HG03460 (cell line): Measurements from ENCODE around the gene MAST4.
A peak's percentile ranks its signal among the peaks of the same experiment; 100 is the strongest.
"Not testable (repeated sequence)": the region's sequence is repeated elsewhere in the genome, so short reads cannot be mapped to it uniquely, and the experiment has no call there.

Experiments used
- ATAC-seq: cut with Tn5 transposase; IDR thresholded peaks from one replicate; pipeline ENCODE4 v1.9.1; 2021; ENCODE audit not compliant: unreplicated experiment

Gene MAST4

GRCh38 chr5:66694036-66694435, 97.8 kb downstream of the MAST4 start:
- ATAC-seq = no peak

GRCh38 chr5:66695840-66696239, 99.6 kb downstream of the MAST4 start:
- not testable (repeated sequence) for ATAC-seq

GRCh38 chr5:66697796-66698564, 101.8 kb downstream of the MAST4 start:
- ATAC-seq = no peak

GRCh38 chr5:66701244-66701643, 105.1 kb downstream of the MAST4 start:
- ATAC-seq = peak; percentile 65

GRCh38 chr5:66702426-66702825, 106.2 kb downstream of the MAST4 start:
- ATAC-seq = no peak

- no peak for ATAC-seq
Observed at GRCh38 chr5:66704790-66705425, 108.7 kb downstream of the MAST4 start.

GRCh38 chr5:66708368-66708767, 112.2 kb downstream of the MAST4 start:
- ATAC-seq = no peak

- ATAC-seq = no peak
Observed at GRCh38 chr5:66710557-66711088, 114.4 kb downstream of the MAST4 start.

GRCh38 chr5:66713998-66714397, 117.8 kb downstream of the MAST4 start:
- no peak for ATAC-seq

- ATAC-seq = no peak
Observed at GRCh38 chr5:66717455-66718373, 121.5 kb downstream of the MAST4 start.

GRCh38 chr5:66718374-66719002, 122.3 kb downstream of the MAST4 start:
- ATAC-seq = no peak

GRCh38 chr5:66720780-66721179, 124.6 kb downstream of the MAST4 start:
- no peak for ATAC-seq

GRCh38 chr5:66722686-66723085, 126.5 kb downstream of the MAST4 start:
- ATAC-seq = no peak

- no peak for ATAC-seq
Observed at GRCh38 chr5:66724349-66725139, 128.4 kb downstream of the MAST4 start.

GRCh38 chr5:66727630-66728029, 131.4 kb downstream of the MAST4 start:
- no peak for ATAC-seq

GRCh38 chr5:66728049-66728448, 131.9 kb downstream of the MAST4 start:
- ATAC-seq = no peak

GRCh38 chr5:66737096-66737495, 140.9 kb downstream of the MAST4 start:
- ATAC-seq = no peak

- no peak for ATAC-seq
Observed at GRCh38 chr5:66738136-66738535, 141.9 kb downstream of the MAST4 start.

GRCh38 chr5:66739021-66739420, 142.8 kb downstream of the MAST4 start:
- no peak for ATAC-seq

- ATAC-seq = no peak
Observed at GRCh38 chr5:66739951-66740350, 143.8 kb downstream of the MAST4 start.
